ENCODE results near the gene ACE. TPM values are rescaled to one million over a fixed set of nuclear protein-coding genes. Genes with fewer than 3 reads are reported as not detected.

The ACE gene
- total RNA-seq, 3 donors from 2014 or later (not counting 1 experiment from before 2014, with no cell fraction given) = 0.86 to 1.2 (median 1.0) TPM

DNA sequence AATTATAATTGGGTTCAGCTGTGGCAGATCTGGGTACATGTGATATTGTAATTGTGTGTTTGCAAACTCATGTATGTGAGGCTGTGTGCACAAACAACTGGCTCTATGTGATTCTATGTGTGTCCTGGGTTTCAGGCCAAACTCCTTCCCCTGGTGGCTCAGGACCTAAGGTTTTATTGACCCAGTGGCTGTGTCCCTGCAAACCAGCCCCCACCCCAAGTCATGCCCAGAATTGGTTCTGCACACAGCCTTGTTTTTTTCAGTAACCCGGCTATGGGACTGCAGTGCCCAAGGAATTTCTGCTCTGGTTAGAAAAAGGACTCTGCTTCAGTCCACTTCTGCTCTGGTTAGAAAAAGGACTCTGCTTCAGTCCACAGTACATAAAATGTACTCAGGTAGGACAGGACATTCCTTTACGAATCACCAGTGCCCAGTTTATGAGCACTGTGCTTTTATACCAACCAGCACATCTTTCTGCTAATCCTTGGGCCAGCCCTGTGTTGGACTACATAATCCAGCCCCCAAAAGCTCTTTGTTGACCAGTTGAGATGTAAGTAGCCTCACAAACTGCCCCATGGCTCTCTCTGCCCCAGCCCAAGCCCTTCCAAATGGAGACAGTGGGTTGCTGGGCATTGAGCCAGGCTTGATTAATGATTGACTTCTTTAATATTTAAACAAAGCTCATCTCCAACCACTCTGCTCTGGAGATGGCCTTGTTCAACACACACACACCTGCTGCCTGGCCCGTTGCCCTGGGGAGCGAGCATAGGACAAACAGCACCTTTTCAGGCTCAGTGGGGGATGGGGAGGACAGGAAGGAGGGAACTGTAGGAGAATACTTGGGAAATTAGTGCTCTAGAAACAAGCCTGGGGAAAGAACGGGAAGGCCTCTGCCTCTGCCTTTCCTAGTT, 43.4 kb downstream of the ACE start:
- DNase-seq (no peak), ATAC-seq (no peak)
- Mint-ChIP-seq H3K27me3 (ENCODE audit: low read depth in 2 of 2) (peaks cover 19 to 22% of the 10 kb centered on the region in 2 donors), H3K4me3 (no peak overlapping the region), H3K4me1 (peaks cover 0 to 11% of the 10 kb centered on the region in 2 donors), H3K36me3 (no peaks in the 10 kb centered on the region), H3K27ac (no peak overlapping the region), H3K9me3 (no peaks in the 10 kb centered on the region)
- Histone ChIP-seq H3K36me3 (ENCODE audit: control insufficient read depth, insufficient read depth, low read length) (no peaks in the 10 kb centered on the region), H3K27me3 (ENCODE audit: control insufficient read depth, insufficient read depth, low read length) (peaks cover 2% of the 10 kb centered on the region), H3K27ac (ENCODE audit: low read length) (no peak overlapping the region), H3K4me3 (ENCODE audit: low read length) (no peak overlapping the region), H3K4me1 (ENCODE audit: control insufficient read depth, insufficient read depth, low read length) (peaks cover 7% of the 10 kb centered on the region), H3K9me3 (ENCODE audit: control insufficient read depth, insufficient read depth, low read length) (no peaks in the 10 kb centered on the region)
- intact Hi-C loops (cut with micrococcal nuclease) = no loop called here
- WGBS (ENCODE audit: insufficient coverage) = 57% methylated on average over 5 of the region's 5 CpGs
- TF ChIP-seq CTCF (IDR thresholded peaks at IDR 0.05) = no peak

GRCh38 chr17:63523253-63523855, 46.5 kb downstream of the ACE start, which contains the start of gene KCNH6:
Gene KCNH6, plus strand, starts transcription at chr17:63523358. Its CDS starts 56 bp downstream, at chr17:63523414.
- Mint-ChIP-seq H3K4me1 (peaks cover 0 to 11% of the 10 kb centered on the region in 2 donors), H3K27me3 (ENCODE audit: low read depth in 2 of 2) (peaks cover 20 to 30% of the 10 kb centered on the region in 2 donors), H3K4me3 (peak within 1 kb of the TSS; percentile 35), H3K27ac (no peak within 1 kb of the TSS), H3K9me3 (no peaks in the 10 kb centered on the region), H3K36me3 (no peaks in the 10 kb centered on the region)
- peaks cover 7% of the 10 kb centered on the region for H3K4me1 ChIP-seq (ENCODE audit: control insufficient read depth, insufficient read depth, low read length)
- ATAC-seq = no peak
- intact Hi-C loops (cut with micrococcal nuclease) = no loop called here
- H3K9me3 ChIP-seq (ENCODE audit: control insufficient read depth, insufficient read depth, low read length) = no peaks in the 10 kb centered on the region
- peaks cover 2% of the 10 kb centered on the region for H3K27me3 ChIP-seq (ENCODE audit: control insufficient read depth, insufficient read depth, low read length)
- no peak within 1 kb of the TSS for H3K27ac ChIP-seq (ENCODE audit: low read length)
- DNase-seq = no peak
- TF ChIP-seq CTCF (IDR thresholded peaks at IDR 0.05) = no peak
- 11% methylated on average over 35 of the region's 38 CpGs for WGBS (ENCODE audit: insufficient coverage)
- no peaks in the 10 kb centered on the region for H3K36me3 ChIP-seq (ENCODE audit: control insufficient read depth, insufficient read depth, low read length)
- no peak within 1 kb of the TSS for H3K4me3 ChIP-seq (ENCODE audit: low read length)

DNA sequence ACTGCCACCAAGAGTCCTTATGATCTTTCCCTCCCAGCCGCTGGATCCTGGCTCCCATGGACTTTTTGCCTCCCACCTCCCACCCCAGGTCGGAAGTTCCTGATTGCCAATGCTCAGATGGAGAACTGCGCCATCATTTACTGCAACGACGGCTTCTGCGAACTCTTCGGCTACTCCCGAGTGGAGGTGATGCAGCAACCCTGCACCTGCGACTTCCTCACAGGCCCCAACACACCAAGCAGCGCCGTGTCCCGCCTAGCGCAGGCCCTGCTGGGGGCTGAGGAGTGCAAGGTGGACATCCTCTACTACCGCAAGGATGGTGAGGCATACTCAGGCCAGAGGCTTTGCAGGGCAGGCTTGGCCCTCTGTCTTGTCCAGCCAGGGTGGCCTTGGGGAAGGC, 47.2 kb downstream of the ACE start:
- Histone ChIP-seq H3K36me3 (ENCODE audit: control insufficient read depth, insufficient read depth, low read length) (no peaks in the 10 kb centered on the region), H3K27me3 (ENCODE audit: control insufficient read depth, insufficient read depth, low read length) (peaks cover 2% of the 10 kb centered on the region), H3K4me3 (ENCODE audit: low read length) (no peak overlapping the region), H3K27ac (ENCODE audit: low read length) (no peak overlapping the region), H3K4me1 (ENCODE audit: control insufficient read depth, insufficient read depth, low read length) (peaks cover 7% of the 10 kb centered on the region), H3K9me3 (ENCODE audit: control insufficient read depth, insufficient read depth, low read length) (no peaks in the 10 kb centered on the region)
- H3K27me3 Mint-ChIP-seq (ENCODE audit: low read depth in 2 of 2) = peaks cover 20 to 30% of the 10 kb centered on the region in 2 donors
- no peak for DNase-seq
- intact Hi-C loops (cut with micrococcal nuclease) = no loop called here
- 92% methylated on average over 14 of the region's 14 CpGs for WGBS (ENCODE audit: insufficient coverage)
- H3K27ac Mint-ChIP-seq = no peak overlapping the region
- H3K36me3 Mint-ChIP-seq = no peaks in the 10 kb centered on the region
- no peak for TF ChIP-seq CTCF (IDR thresholded peaks at IDR 0.05)
- H3K4me3 Mint-ChIP-seq = no peak overlapping the region
- H3K9me3 Mint-ChIP-seq = no peaks in the 10 kb centered on the region
- ATAC-seq = no peak
- peaks cover 0 to 11% of the 10 kb centered on the region in 2 donors for H3K4me1 Mint-ChIP-seq

Measured in natural killer cell (primary cell).